Liver (tissue), 9 donors: ENCODE results near the gene RDM1. TPM values are rescaled to one million over a fixed set of nuclear protein-coding genes. Genes with fewer than 3 reads are reported as not detected.
"Not testable (repeated sequence)": the region's sequence is repeated elsewhere in the genome, so short reads cannot be mapped to it uniquely, and the experiment has no call there.

Source experiments
- DNase-seq: peaks from one replicate; pipeline ENCODE4 v3.0.0-alpha.2; 2017; ENCODE audit warnings: low spot score
- H3K27ac ChIP-seq, 2 donors: one replicate each; pipeline ENCODE4 v1.7.0; 2013; ENCODE audit warnings: inconsistent platforms in 2 of 2, low read length in 2 of 2, control low read depth in 1 of 2, low read depth in 1 of 2, mild to moderate bottlenecking in 1 of 2
- H3K27me3 ChIP-seq, 4 donors: one replicate each; pipeline versions ENCODE4 v1.6.1 to v1.7.0; 2013; ENCODE audit warnings: low read length in 3 of 4, inconsistent platforms in 1 of 4, mild to moderate bottlenecking in 1 of 4, moderate library complexity in 1 of 4; ENCODE audit not compliant: control insufficient read depth in 4 of 4, insufficient read depth in 4 of 4
- H3K36me3 ChIP-seq, 4 donors: one replicate each; pipeline versions ENCODE4 v1.6.1 to v1.7.0; 2013; ENCODE audit warnings: low read length in 3 of 4, mild to moderate bottlenecking in 3 of 4, low read depth in 1 of 4, moderate library complexity in 1 of 4; ENCODE audit not compliant: control insufficient read depth in 4 of 4, insufficient read depth in 3 of 4
- H3K4me1 ChIP-seq, 4 donors: one replicate each; pipeline versions ENCODE4 v1.6.1 to v1.7.0; 2013; ENCODE audit warnings: low read length in 3 of 4, mild to moderate bottlenecking in 3 of 4, moderate library complexity in 1 of 4; ENCODE audit not compliant: control insufficient read depth in 4 of 4, insufficient read depth in 4 of 4
- H3K4me3 ChIP-seq, 3 donors: one replicate each; pipeline versions ENCODE4 v1.6.1 to v1.7.0; 2013; ENCODE audit warnings: low read length in 3 of 3, control low read depth in 1 of 3, low read depth in 1 of 3, mild to moderate bottlenecking in 1 of 3
- H3K9ac ChIP-seq, 2 donors: one replicate each; pipeline ENCODE4 v1.7.0; 2013; ENCODE audit warnings: low read length in 2 of 2, mild to moderate bottlenecking in 2 of 2, moderate library complexity in 2 of 2, control low read depth in 1 of 2, low read depth in 1 of 2
- H3K9me3 ChIP-seq, 4 donors: one replicate each; pipeline versions ENCODE4 v1.6.1 to v1.7.0; 2013; ENCODE audit warnings: low read length in 3 of 4; ENCODE audit not compliant: control insufficient read depth in 4 of 4
- ATF3 ChIP-seq: IDR thresholded peaks from 2 replicates; pipeline ENCODE4 v1.6.1; 2016; ENCODE audit warnings: antibody characterized with exemption
- CTCF ChIP-seq: fragments of 150-350 bp; IDR thresholded peaks from 2 replicates; pipeline ENCODE4 v1.5.1; 2017; ENCODE audit warnings: improper control_type of control experiment, low read depth, low read length; ENCODE audit not compliant: missing input control
- EGR1 ChIP-seq, 2 donors: IDR thresholded peaks; 2 replicates each; pipeline ENCODE4 v1.6.1; 2016 to 2018; ENCODE audit warnings: antibody characterized with exemption in 2 of 2, low read depth in 2 of 2
- FOXA1 ChIP-seq: IDR thresholded peaks from 2 replicates; pipeline ENCODE4 v1.6.1; 2016; ENCODE audit warnings: antibody characterized with exemption
- FOXA2 ChIP-seq: IDR thresholded peaks from 2 replicates; pipeline ENCODE4 v1.6.1; 2016; ENCODE audit warnings: antibody characterized with exemption
- GABPA ChIP-seq, 2 donors: IDR thresholded peaks in 1 of 2; conservative IDR thresholded peaks in 1 of 2; 2 replicates each; pipeline ENCODE4 v1.6.1; 2016; ENCODE audit warnings: antibody characterized with exemption in 2 of 2, mild to moderate bottlenecking in 1 of 2, moderate library complexity in 1 of 2
- HNF4A ChIP-seq, 2 donors: conservative IDR thresholded peaks; 2 replicates each; pipeline ENCODE4 v1.6.1; 2016; ENCODE audit warnings: antibody characterized with exemption in 2 of 2, mild to moderate bottlenecking in 2 of 2
- HNF4G ChIP-seq: IDR thresholded peaks from 2 replicates; pipeline ENCODE4 v1.6.1; 2016; ENCODE audit warnings: antibody characterized with exemption
- MAX ChIP-seq: IDR thresholded peaks from 2 replicates; pipeline ENCODE4 v1.6.1; 2016; ENCODE audit warnings: antibody characterized with exemption
- NR2F2 ChIP-seq: IDR thresholded peaks from 2 replicates; pipeline ENCODE4 v1.6.1; 2016; ENCODE audit warnings: antibody characterized with exemption
- RAD21 ChIP-seq, 2 donors: IDR thresholded peaks; 2 replicates each; pipeline ENCODE4 v1.6.1; 2016; ENCODE audit warnings: antibody characterized with exemption in 2 of 2, mild to moderate bottlenecking in 2 of 2
- REST ChIP-seq: IDR thresholded peaks from 2 replicates; pipeline ENCODE4 v1.6.1; 2016; ENCODE audit warnings: antibody characterized with exemption, mild to moderate bottlenecking
- RXRA ChIP-seq, 2 donors: IDR thresholded peaks; 2 replicates each; pipeline ENCODE4 v1.6.1; 2017 to 2018; ENCODE audit warnings: antibody characterized with exemption in 2 of 2, mild to moderate bottlenecking in 1 of 2
- SP1 ChIP-seq: IDR thresholded peaks from 2 replicates; pipeline ENCODE4 v1.6.1; 2018; ENCODE audit warnings: antibody characterized with exemption, mild to moderate bottlenecking
- TAF1 ChIP-seq: conservative IDR thresholded peaks from 2 replicates; pipeline ENCODE4 v1.6.1; 2016; ENCODE audit warnings: antibody characterized with exemption, mild to moderate bottlenecking
- YY1 ChIP-seq: IDR thresholded peaks from 2 replicates; pipeline ENCODE4 v1.6.1; 2016; ENCODE audit warnings: antibody characterized with exemption, mild to moderate bottlenecking
- ZBTB33 ChIP-seq: IDR thresholded peaks from 2 replicates; pipeline ENCODE4 v1.6.1; 2016; ENCODE audit warnings: antibody characterized with exemption
- WGBS: extraction: QIAGEN DNeasy Blood & Tissue Kit; methylation state at CpG from one replicate; pipeline ENCODE4 v1.1.7; 2013; 5-methylcytosine and 5-hydroxymethylcytosine counted together
- polyA plus RNA-seq, 2 donors: library from polyadenylated mRNA; stranded (reverse) in 1 of 2; unstranded in 1 of 2; fragments of 200-250 nt in 1 of 2; fragments of >200 nt in 1 of 2; fragmentation: Nextera tagmentation in 1 of 2; extraction: Ambion mirVana in 1 of 2; gene quantifications; one replicate each; pipeline versions ENCODE4 v1.2.1 to v1.2.3, GENCODE V29; 2013 to 2015
- total RNA-seq, 2 donors: library from RNA; depleted of rRNA; stranded (reverse); fragments of >200 nt; gene quantifications; one replicate each; pipeline ENCODE4 v1.2.3, GENCODE V29; 2014
- donor health status: healthy.
- donor health status: healthy.
- donor health status: healthy.
- donor health status: healthy.
- donor health status: healthy.

The RDM1 gene
- total and polyA plus RNA-seq, 4 donors, result 0.29 to 1.9 (median 0.42) TPM; not detected in 1

- no peak for TF ChIP-seq RAD21 (IDR thresholded peaks at IDR 0.05)
- H3K9me3 ChIP-seq, result no peaks in the 10 kb centered on the region
- no peak overlapping the region for H3K4me3 ChIP-seq
- no peaks in the 10 kb centered on the region for H3K36me3 ChIP-seq
- no peaks in the 10 kb centered on the region for H3K27me3 ChIP-seq
- WGBS, result 86% methylated on average over 4 of the region's 4 CpGs
- DNase-seq, result no peak
- H3K27ac ChIP-seq, result no peak overlapping the region
- no peaks in the 10 kb centered on the region for H3K4me1 ChIP-seq
- no peak overlapping the region for H3K9ac ChIP-seq
Measured at GRCh38 chr17:35944151-35944550, 13.6 kb upstream of the RDM1 start.

- H3K27me3 ChIP-seq, result no peaks in the 10 kb centered on the region
- DNase-seq, result no peak
- H3K4me1 ChIP-seq, result no peaks in the 10 kb centered on the region
- H3K27ac ChIP-seq, result no peak within 1 kb of the TSS
- 91% methylated on average over 2 of the region's 2 CpGs for WGBS
- no peaks in the 10 kb centered on the region for H3K9me3 ChIP-seq
- no peak within 1 kb of the TSS for H3K4me3 ChIP-seq
- TF ChIP-seq ATF3, result no peak
- H3K36me3 ChIP-seq, result no peaks in the 10 kb centered on the region
- H3K9ac ChIP-seq, result no peak within 1 kb of the TSS
Measured at GRCh38 chr17:35943537-35943936, 13.0 kb upstream of the RDM1 start, which contains the start of gene LYZL6. TSS of gene LYZL6 (minus strand) at chr17:35943713. CDS start at chr17:35939356, 4,357 bp downstream.

- no peak overlapping the region for H3K27ac ChIP-seq
- no peak for DNase-seq
- no peak for TF ChIP-seq HNF4G
- TF ChIP-seq YY1, result no peak
- no peak for TF ChIP-seq NR2F2
- no peak for TF ChIP-seq EGR1 (IDR thresholded peaks at IDR 0.05; ENCODE audit: low read depth in 2 of 2)
- no peak for TF ChIP-seq FOXA1
- TF ChIP-seq REST, result no peak
- TF ChIP-seq HNF4A (conservative IDR thresholded peaks at IDR 0.05), result no peak
- no peak for TF ChIP-seq MAX
- no peak for TF ChIP-seq ZBTB33
- TF ChIP-seq RXRA (IDR thresholded peaks at IDR 0.05), result no peak
- no peak for TF ChIP-seq SP1
- no peak for TF ChIP-seq TAF1
- TF ChIP-seq GABPA (IDR thresholded peaks at IDR 0.05 in 1 of 2, conservative IDR thresholded peaks at IDR 0.05 in 1 of 2), result no peak
- no peak for TF ChIP-seq ATF3
- no peak for TF ChIP-seq CTCF
- TF ChIP-seq FOXA2, result no peak
- H3K4me1 ChIP-seq, result no peaks in the 10 kb centered on the region
- no peak overlapping the region for H3K9ac ChIP-seq
- no peaks in the 10 kb centered on the region for H3K9me3 ChIP-seq
- H3K36me3 ChIP-seq, result no peaks in the 10 kb centered on the region
- no peaks in the 10 kb centered on the region for H3K27me3 ChIP-seq
- WGBS, result 68% methylated on average over 9 of the region's 9 CpGs
- H3K4me3 ChIP-seq, result no peak overlapping the region
Measured at GRCh38 chr17:35942588-35943186, 12.1 kb upstream of the RDM1 start.

GRCh38 chr17:35938492-35938891 lies 7.9 kb upstream of the RDM1 start:
- WGBS, result 99% methylated on average over 3 of the region's 3 CpGs
- not testable (repeated sequence) for H3K4me1 ChIP-seq, DNase-seq, H3K27ac ChIP-seq, H3K9ac ChIP-seq, H3K4me3 ChIP-seq, H3K27me3 ChIP-seq, H3K36me3 ChIP-seq, H3K9me3 ChIP-seq
